Measurements from ENCODE around the gene TBC1D19.

TBC1D19 gene

DNA sequence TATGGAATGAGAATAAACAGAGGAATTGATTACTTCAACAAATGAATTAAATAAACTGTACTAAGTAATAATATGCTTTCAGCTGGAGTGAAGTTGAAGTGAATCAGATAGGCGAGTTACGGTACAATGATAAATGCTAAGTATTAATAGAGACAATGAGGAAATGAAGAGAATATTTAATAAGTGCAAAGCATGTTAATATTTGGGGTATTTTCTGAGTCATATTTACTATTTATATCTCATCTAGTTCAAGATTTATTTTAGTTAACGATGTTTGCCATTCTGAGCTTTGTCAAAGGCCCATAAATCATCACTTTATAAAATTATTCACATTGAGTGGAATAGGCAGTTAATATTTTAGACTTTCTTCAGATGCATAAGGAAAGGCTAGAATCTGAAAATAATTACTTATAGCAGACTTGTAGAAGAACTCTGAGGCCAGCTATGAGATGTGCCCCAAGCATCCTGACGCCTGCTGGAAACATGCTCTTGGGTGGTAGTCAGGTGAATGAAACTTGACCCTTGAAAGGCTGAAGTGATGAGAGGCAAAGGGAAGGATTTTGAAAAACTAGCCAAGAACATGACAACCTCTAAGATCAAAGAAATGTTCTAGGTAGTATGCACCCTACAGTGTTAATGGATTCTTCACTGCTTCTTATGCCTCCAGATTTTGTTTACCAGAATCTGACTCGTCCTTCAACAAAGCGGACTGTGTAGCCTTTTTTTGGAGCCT lies 142.9 kb downstream of the TBC1D19 start:
- TF ChIP-seq, protein P1, sequence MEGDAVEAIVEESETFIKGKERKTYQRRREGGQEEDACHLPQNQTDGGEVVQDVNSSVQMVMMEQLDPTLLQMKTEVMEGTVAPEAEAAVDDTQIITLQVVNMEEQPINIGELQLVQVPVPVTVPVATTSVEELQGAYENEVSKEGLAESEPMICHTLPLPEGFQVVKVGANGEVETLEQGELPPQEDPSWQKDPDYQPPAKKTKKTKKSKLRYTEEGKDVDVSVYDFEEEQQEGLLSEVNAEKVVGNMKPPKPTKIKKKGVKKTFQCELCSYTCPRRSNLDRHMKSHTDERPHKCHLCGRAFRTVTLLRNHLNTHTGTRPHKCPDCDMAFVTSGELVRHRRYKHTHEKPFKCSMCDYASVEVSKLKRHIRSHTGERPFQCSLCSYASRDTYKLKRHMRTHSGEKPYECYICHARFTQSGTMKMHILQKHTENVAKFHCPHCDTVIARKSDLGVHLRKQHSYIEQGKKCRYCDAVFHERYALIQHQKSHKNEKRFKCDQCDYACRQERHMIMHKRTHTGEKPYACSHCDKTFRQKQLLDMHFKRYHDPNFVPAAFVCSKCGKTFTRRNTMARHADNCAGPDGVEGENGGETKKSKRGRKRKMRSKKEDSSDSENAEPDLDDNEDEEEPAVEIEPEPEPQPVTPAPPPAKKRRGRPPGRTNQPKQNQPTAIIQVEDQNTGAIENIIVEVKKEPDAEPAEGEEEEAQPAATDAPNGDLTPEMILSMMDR (IDR thresholded peaks at IDR 0.05; ENCODE audit: low read depth, low read length) = no peak
- H3K4me3 ChIP-seq (replicated peaks in 1 of 2; ENCODE audit: low read depth in 2 of 2, low read length in 2 of 2) = no peak overlapping the region
- DNase-seq (ENCODE audit: low read depth in 2 of 2) = no peak

DNA sequence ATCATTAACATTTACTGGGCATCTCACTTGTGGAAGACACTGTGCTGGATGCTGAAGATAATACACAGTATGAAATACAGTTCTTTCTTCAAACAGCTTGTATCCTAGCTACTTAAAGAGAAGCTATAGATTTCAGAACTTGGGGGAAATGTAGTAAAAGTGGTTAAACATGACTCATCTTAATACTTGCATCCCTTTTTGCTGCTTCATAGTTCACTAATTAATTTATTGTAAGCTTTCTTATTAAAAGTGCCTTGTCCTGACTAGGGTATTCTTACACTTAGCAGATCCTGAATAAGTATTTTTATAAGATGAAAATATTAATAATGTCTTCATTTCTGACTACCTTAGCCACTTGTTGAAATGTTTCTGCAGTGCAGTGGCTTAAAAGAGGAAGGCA lies 144.0 kb downstream of the TBC1D19 start:
- TF ChIP-seq, protein P1 (IDR thresholded peaks at IDR 0.05; ENCODE audit: low read depth, low read length) = no peak
- H3K4me3 ChIP-seq (replicated peaks in 1 of 2; ENCODE audit: low read depth in 2 of 2, low read length in 2 of 2) = no peak overlapping the region
- DNase-seq (ENCODE audit: low read depth in 2 of 2) = no peak

DNA sequence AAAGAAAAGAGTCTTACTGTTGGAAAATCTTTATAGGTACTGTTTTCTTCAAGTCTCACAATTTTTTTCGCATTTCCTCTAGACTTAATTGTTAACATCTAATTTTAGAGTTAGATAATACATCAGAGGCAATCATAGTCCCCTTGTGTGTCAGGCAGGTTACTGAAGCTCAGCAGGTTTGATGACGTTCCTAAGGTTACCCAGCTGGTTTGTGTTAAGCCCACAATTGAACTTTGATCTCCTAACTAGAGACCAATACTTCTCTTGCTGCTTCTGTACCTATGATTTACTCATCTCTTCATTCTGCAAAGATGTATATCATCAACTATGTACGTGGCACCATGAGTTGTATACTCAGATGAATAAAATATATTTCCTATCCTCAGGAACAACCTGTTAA lies 145.1 kb downstream of the TBC1D19 start:
- no peak overlapping the region for H3K4me3 ChIP-seq (replicated peaks in 1 of 2; ENCODE audit: low read depth in 2 of 2, low read length in 2 of 2)
- TF ChIP-seq, protein P1 (IDR thresholded peaks at IDR 0.05; ENCODE audit: low read depth, low read length) = no peak
- DNase-seq (ENCODE audit: low read depth in 2 of 2) = no peak

GRCh38 chr4:26729547-26729946 lies 145.7 kb downstream of the TBC1D19 start:
- H3K4me3 ChIP-seq (replicated peaks in 1 of 2; ENCODE audit: low read depth in 2 of 2, low read length in 2 of 2) = no peak overlapping the region
- TF ChIP-seq, protein P1 (IDR thresholded peaks at IDR 0.05; ENCODE audit: low read depth, low read length) = no peak
- DNase-seq (ENCODE audit: low read depth in 2 of 2) = no peak

DNA sequence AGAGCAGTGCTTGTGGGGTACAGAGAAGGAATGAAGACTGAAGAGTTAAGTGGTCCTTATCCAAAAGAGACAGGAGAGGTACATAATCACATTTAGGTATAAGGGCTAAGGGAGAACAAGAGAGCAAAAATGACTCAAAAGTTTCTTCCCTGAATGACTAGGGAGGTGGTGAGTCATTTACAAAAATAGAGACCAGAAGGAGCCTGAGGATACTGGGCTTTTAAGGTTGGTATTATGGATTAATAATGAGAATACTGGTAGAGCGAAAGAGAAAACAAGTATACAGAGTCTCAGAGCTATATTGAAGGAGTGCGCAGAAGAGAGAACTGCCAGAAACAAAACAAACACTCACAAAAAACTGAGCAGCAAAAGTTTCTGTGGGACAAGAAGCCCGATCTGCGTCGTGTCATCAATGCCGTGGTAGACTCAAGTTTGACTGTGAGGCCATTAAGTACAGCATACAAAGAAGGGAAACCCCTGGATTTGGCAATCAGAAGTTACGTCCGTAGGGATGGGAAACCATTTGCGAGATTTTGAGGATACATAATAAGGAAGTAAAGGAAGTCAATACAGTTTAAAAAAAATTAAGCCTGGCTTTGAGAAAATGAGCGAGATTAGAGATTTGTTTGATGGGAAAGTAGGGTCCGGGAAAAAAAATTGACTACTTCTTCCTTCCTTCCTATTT lies 147.6 kb downstream of the TBC1D19 start:
- TF ChIP-seq, protein P1 (IDR thresholded peaks at IDR 0.05; ENCODE audit: low read depth, low read length) = no peak
- peak in 1 of 2 donors; percentile 17 for DNase-seq (ENCODE audit: low read depth in 2 of 2)
- no peak overlapping the region for H3K4me3 ChIP-seq (replicated peaks in 1 of 2; ENCODE audit: low read depth in 2 of 2, low read length in 2 of 2)

- TF ChIP-seq, protein P1 (IDR thresholded peaks at IDR 0.05; ENCODE audit: low read depth, low read length) = no peak
- no peak for DNase-seq (ENCODE audit: low read depth in 2 of 2)
Measured at GRCh38 chr4:26732356-26732755, 148.5 kb downstream of the TBC1D19 start.

More at GRCh38 chr4:26732356-26732755, 148.5 kb downstream of the TBC1D19 start:
- H3K4me3 ChIP-seq (replicated peaks in 1 of 2; ENCODE audit: low read depth in 2 of 2, low read length in 2 of 2) = no peak overlapping the region
